ENCODE measurements around the gene TEX48.

Gene TEX48

DNA sequence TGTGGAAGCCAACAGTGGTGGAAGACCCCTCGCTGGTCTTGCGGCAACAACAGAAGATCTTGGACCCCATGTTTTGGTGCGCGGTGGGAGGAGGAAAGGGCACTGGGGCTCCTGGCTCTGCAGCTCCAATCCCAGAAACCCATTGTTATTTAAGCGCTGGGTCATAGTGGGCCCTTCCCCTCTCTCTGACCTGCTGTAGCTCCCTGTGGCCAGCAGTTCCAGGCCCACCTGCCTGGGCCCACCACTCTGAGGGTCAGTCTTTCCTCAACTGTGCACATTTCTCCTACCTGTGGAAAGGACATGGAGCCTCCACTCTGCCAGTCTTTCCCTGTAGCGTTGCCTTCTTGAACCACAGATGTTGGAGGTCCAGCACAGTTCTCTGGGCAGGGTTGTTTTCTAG, 24.3 kb downstream of the TEX48 start, which contains the start of gene TEX53:
Gene TEX53, minus strand, starts transcription at position 101 of the 400 bp plus-strand sequence. Its CDS starts 31 bp downstream, at position 70.
- no peaks in the 10 kb centered on the region for H4K20me1 ChIP-seq (ENCODE audit: low read depth, low read length)
- H3K4me3 ChIP-seq (ENCODE audit: insufficient read depth, low read length, poor library complexity, severe bottlenecking) = no peak within 1 kb of the TSS
- no peaks in the 10 kb centered on the region for H3K27me3 ChIP-seq (ENCODE audit: low read length)
- no peak within 1 kb of the TSS for H3K27ac ChIP-seq (ENCODE audit: low read depth, low read length)
- H3K4me2 ChIP-seq (ENCODE audit: low read depth, low read length, poor library complexity, severe bottlenecking) = no peak within 1 kb of the TSS
- H2AFZ ChIP-seq (ENCODE audit: low read depth, low read length, severe bottlenecking) = no peak within 1 kb of the TSS
- H3K36me3 ChIP-seq (ENCODE audit: low read length) = no peaks in the 10 kb centered on the region
- H3F3A ChIP-seq (ENCODE audit: insufficient read depth) = no peaks in the 10 kb centered on the region
- no peaks in the 10 kb centered on the region for H3K9me3 ChIP-seq (ENCODE audit: insufficient read depth, low read length)
- TF ChIP-seq, protein P1, sequence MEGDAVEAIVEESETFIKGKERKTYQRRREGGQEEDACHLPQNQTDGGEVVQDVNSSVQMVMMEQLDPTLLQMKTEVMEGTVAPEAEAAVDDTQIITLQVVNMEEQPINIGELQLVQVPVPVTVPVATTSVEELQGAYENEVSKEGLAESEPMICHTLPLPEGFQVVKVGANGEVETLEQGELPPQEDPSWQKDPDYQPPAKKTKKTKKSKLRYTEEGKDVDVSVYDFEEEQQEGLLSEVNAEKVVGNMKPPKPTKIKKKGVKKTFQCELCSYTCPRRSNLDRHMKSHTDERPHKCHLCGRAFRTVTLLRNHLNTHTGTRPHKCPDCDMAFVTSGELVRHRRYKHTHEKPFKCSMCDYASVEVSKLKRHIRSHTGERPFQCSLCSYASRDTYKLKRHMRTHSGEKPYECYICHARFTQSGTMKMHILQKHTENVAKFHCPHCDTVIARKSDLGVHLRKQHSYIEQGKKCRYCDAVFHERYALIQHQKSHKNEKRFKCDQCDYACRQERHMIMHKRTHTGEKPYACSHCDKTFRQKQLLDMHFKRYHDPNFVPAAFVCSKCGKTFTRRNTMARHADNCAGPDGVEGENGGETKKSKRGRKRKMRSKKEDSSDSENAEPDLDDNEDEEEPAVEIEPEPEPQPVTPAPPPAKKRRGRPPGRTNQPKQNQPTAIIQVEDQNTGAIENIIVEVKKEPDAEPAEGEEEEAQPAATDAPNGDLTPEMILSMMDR (IDR thresholded peaks at IDR 0.05; ENCODE audit: insufficient read depth, low read length, poor library complexity, severe bottlenecking) = no peak
- no peak for TF ChIP-seq EZH2phosphoT487 (conservative IDR thresholded peaks at IDR 0.05; ENCODE audit: low read length)
- H3K9me2 ChIP-seq (replicated peaks; ENCODE audit: insufficient read depth, low read length) = no peaks in the 10 kb centered on the region
- H3K79me2 ChIP-seq (ENCODE audit: insufficient read depth, low read length) = no peaks in the 10 kb centered on the region
- no peak within 1 kb of the TSS for H3K9ac ChIP-seq (ENCODE audit: low read length)

- TF ChIP-seq, protein P1 (IDR thresholded peaks at IDR 0.05; ENCODE audit: insufficient read depth, low read length, poor library complexity, severe bottlenecking) = no peak
- no peak for TF ChIP-seq EZH2phosphoT487 (conservative IDR thresholded peaks at IDR 0.05; ENCODE audit: low read length)
- H4K20me1 ChIP-seq (ENCODE audit: low read depth, low read length) = no peaks in the 10 kb centered on the region
- H3F3A ChIP-seq (ENCODE audit: insufficient read depth) = no peaks in the 10 kb centered on the region
- no peaks in the 10 kb centered on the region for H3K9me3 ChIP-seq (ENCODE audit: insufficient read depth, low read length)
- H3K4me3 ChIP-seq (ENCODE audit: insufficient read depth, low read length, poor library complexity, severe bottlenecking) = no peak overlapping the region
- H3K27me3 ChIP-seq (ENCODE audit: low read length) = no peaks in the 10 kb centered on the region
- no peak overlapping the region for H2AFZ ChIP-seq (ENCODE audit: low read depth, low read length, severe bottlenecking)
- no peaks in the 10 kb centered on the region for H3K9me2 ChIP-seq (replicated peaks; ENCODE audit: insufficient read depth, low read length)
- no peaks in the 10 kb centered on the region for H3K79me2 ChIP-seq (ENCODE audit: insufficient read depth, low read length)
- H3K36me3 ChIP-seq (ENCODE audit: low read length) = no peaks in the 10 kb centered on the region
- no peak overlapping the region for H3K4me2 ChIP-seq (ENCODE audit: low read depth, low read length, poor library complexity, severe bottlenecking)
- no peak overlapping the region for H3K27ac ChIP-seq (ENCODE audit: low read depth, low read length)
- H3K9ac ChIP-seq (ENCODE audit: low read length) = no peak overlapping the region
These were observed 25.7 kb downstream of the TEX48 start for GRCh38 chr9:114656301-114656700.

DNA sequence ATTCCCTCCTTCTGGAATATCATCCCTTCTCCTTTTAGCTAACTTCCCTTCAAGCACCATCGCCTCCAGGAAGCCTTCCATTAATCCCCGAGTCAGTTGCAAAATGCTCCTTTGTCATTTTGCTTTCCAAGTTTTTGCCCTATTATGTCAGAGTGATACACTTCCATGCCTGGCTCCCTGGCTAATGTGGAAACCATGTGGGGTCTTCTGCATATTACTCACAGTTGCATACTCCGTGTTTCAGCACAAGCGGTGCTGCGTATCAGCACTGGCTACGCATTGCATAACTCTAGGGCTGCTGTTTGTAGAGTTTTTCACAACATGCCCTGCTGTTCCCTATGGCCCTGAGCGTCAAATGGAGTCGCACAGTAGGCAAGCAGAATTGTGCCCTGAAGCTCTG, 26.3 kb downstream of the TEX48 start:
- no peaks in the 10 kb centered on the region for H3K27me3 ChIP-seq (ENCODE audit: low read length)
- no peak for TF ChIP-seq EZH2phosphoT487 (conservative IDR thresholded peaks at IDR 0.05; ENCODE audit: low read length)
- TF ChIP-seq, protein P1 (IDR thresholded peaks at IDR 0.05; ENCODE audit: insufficient read depth, low read length, poor library complexity, severe bottlenecking) = no peak
- no peaks in the 10 kb centered on the region for H3F3A ChIP-seq (ENCODE audit: insufficient read depth)

More for the DNA sequence above, 26.3 kb downstream of the TEX48 start:
- no peak overlapping the region for H3K27ac ChIP-seq (ENCODE audit: low read depth, low read length)
- H3K4me3 ChIP-seq (ENCODE audit: insufficient read depth, low read length, poor library complexity, severe bottlenecking) = no peak overlapping the region
- no peaks in the 10 kb centered on the region for H3K9me3 ChIP-seq (ENCODE audit: insufficient read depth, low read length)
- H3K36me3 ChIP-seq (ENCODE audit: low read length) = no peaks in the 10 kb centered on the region
- no peak overlapping the region for H2AFZ ChIP-seq (ENCODE audit: low read depth, low read length, severe bottlenecking)
- H3K79me2 ChIP-seq (ENCODE audit: insufficient read depth, low read length) = no peaks in the 10 kb centered on the region
- no peaks in the 10 kb centered on the region for H4K20me1 ChIP-seq (ENCODE audit: low read depth, low read length)
- no peak overlapping the region for H3K9ac ChIP-seq (ENCODE audit: low read length)
- no peaks in the 10 kb centered on the region for H3K9me2 ChIP-seq (replicated peaks; ENCODE audit: insufficient read depth, low read length)
- H3K4me2 ChIP-seq (ENCODE audit: low read depth, low read length, poor library complexity, severe bottlenecking) = no peak overlapping the region

Measured in SU-DHL-6 (cell line).